Activated CD4-positive, CD25-positive, alpha-beta regulatory T cell (primary cell): Measurements from ENCODE around the gene GUCY2C.
A peak's percentile ranks its signal among the peaks of the same experiment; 100 is the strongest.

Source experiments
- DNase-seq, 4 experiments: peaks; one replicate each; lab custom pipeline; 2025; lab: John Stamatoyannopoulos, UW

GUCY2C gene

DNA sequence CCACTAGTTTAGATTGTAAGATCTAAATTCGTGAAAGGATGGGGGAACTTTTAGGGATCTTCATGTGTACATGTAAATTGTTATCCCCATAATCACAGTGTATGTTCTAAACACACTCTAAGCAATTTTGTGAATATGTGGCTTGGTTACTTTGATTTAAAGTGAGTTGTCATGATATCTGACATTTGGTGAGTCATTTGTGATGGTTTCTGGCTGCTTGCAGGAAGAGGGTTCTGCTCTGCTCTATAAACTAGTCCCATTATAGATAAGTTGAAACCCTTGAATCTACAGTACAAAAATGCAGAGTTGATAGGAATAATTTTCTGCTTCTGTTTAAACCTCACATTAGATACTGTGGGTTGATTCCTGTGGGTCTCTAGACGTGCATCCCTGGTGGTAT, 14.8 kb downstream of the GUCY2C start:
- no peak for DNase-seq

GRCh38 chr12:14681190-14681589, 15.2 kb downstream of the GUCY2C start:
- DNase-seq: no peak

GRCh38 chr12:14678547-14679150, 17.8 kb downstream of the GUCY2C start:
- DNase-seq: no peak

- DNase-seq: no peak
These were observed 27.8 kb downstream of the GUCY2C start for GRCh38 chr12:14668591-14668990.

DNA sequence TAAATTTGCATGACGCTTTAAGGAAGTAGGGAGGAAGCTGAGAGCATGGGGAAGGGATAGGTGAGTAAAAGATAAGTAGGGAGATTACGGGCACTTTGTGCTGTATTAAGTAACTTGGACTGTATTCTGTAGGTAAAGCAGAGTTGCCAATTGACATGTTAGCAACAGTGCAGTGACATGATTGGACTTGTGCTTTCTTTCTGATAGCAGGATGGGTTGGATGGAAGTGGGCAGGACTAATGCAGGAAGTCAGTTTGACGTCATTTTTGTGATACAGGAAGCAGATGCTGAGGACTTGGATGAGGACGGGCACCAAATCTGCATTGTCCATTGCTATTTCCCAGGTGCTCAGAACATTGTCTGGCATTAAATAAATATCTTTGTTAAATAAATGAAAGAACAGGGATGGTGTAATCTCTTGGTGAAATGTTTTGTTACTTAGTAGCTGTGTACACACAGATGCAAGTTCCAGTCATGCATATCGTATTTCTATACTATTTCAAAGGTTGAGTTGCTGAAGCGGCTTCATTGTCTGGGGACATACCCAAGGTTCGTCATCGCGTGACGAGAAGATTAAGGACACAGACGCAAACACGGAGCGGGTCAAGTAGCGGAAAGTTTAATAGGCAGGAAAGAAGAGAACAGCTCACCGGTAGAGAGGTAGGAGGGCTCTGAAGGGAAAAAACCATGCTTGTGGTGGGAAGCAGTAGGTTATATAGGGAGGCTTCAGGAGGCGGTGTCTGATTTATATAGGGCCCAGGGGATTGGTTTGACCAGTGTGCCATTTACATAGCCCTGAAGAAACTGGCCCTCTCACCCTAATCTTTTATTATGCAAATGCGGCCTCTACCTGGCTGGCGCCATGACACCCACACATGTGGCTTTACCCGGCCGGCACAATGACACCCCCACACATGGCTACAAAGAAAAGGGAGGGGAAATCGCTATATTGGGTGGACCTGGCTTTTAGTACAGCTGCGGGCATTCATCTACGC, 30.7 kb downstream of the GUCY2C start:
- no peak for DNase-seq

- no peak for DNase-seq
These were observed 31.9 kb downstream of the GUCY2C start for GRCh38 chr12:14664434-14665023.

GRCh38 chr12:14663002-14663401, 33.4 kb downstream of the GUCY2C start:
- DNase-seq: no peak

DNA sequence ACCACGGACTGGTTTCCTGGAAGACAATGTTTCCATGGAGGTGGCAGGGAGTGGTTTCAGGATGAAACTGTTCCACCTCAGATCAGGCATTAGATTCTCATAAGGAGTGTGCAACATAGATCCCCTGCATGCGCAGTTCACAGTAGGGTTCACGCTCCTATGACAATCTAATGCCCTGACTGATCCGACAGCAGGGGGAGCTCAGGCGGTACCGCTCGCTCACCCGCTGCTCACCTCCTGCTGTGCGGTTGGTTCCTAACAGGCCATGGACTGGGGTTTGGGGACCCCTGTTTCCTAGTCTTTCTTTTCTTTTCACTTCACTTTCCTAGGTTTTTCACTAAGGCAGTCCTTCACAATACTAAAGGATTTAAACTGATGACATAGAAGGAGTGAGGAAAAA, 39.6 kb downstream of the GUCY2C start:
- no peak for DNase-seq

DNA sequence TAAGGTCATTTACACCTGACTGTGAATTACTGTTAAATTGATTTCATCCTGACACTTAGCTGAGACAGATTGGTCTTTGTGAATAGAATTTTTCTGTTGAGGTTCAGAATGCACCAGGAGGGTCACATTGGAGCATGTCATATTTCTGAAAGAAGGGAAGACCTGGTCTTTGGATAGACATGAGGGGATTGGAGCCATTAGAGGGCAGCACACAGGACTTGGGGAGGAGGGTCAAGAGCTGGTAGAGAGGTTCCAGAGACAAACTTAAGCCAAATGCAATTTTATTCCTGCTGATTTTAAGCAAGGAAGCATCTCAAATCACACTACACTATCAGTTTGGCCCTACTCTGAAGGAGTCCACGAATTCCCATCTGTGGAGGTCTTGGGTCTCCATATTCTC, 41.1 kb downstream of the GUCY2C start:
- DNase-seq: no peak

GRCh38 chr12:14654842-14655241, 41.6 kb downstream of the GUCY2C start:
- no peak for DNase-seq

DNA sequence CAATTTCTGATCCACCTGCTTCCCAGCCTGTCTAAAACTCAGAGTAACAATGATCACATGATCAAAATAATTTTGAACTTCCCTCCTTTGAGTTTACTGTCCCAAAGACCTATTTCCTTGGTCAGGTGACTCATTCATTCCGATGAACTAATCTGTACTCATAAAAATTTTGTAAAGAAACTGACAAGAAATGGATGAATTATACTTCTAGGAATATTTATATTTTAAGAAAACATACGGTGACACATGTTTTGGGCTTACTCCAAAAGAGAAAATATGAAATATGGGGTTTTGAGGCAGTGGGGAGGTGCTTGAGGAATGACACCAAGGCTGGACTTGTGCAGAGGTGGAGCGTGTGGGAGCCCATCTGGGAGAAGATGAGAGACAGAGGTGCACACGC, 42.0 kb downstream of the GUCY2C start:
- no peak for DNase-seq

DNA sequence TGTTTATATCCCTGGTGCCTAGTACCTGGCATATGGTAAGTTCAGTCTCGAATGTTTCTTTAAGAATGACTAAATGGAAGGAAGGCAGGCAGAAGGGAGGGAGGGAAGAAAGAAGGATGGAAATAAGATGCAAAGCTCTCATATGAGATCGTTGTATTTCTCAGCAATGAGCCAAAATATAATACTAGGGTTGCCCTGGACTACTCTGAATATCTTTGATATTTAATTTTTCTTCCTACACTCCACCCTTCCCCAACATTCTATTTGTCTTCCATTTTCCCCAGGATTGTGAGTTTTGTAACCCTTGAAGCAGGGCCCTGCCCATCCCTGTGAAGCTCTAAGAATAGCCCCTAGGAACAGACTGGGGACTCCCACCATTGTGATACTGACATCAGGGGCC, 43.9 kb downstream of the GUCY2C start:
- DNase-seq: no peak

- DNase-seq: no peak
These were observed 45.0 kb downstream of the GUCY2C start for GRCh38 chr12:14651371-14651770.

GRCh38 chr12:14650789-14651188, 45.6 kb downstream of the GUCY2C start:
- DNase-seq: no peak

GRCh38 chr12:14647028-14647750, 49.2 kb downstream of the GUCY2C start:
- no peak for DNase-seq

- no peak for DNase-seq
These were observed 53.1 kb downstream of the GUCY2C start for GRCh38 chr12:14643251-14643650.

- no peak for DNase-seq
These were observed 58.3 kb downstream of the GUCY2C start for GRCh38 chr12:14638066-14638465.

- DNase-seq: no peak
These were observed 60.6 kb downstream of the GUCY2C start for GRCh38 chr12:14635776-14636175.

DNA sequence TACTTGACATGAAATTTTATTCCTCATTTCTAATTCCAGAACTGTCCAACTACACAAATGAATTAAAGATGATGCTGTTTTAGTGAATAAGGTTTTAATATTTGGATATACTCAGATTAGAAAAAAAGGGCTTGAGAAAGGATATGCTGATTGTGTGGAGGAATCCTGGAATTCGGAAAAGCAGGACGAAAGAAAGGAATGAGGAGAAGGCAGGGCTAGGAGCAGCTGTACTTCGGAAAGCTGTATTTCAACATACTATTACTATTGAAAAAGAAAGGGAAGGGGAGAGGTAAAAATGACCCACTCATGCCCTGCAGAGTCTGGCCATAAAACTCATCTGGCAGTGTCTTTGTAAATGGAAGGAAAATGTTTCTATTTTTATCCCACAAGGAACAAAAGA, 65.6 kb downstream of the GUCY2C start:
- DNase-seq: no peak

- peak; percentile 2 to 17 (median 6) for DNase-seq
These were observed 66.3 kb downstream of the GUCY2C start for GRCh38 chr12:14629832-14630710.

- DNase-seq: no peak
These were observed 67.6 kb downstream of the GUCY2C start for GRCh38 chr12:14628771-14629170.
